ENCODE results near the gene CCL20.

Gene CCL20

GRCh38 chr2:227808936-227809335 is 4.7 kb upstream of the CCL20 start:
- TF ChIP-seq CTCF (conservative IDR thresholded peaks at IDR 0.05), result no peak
- H3K27ac ChIP-seq, result no peak overlapping the region

- no peak overlapping the region for H3K27ac ChIP-seq
- no peak for TF ChIP-seq CTCF (conservative IDR thresholded peaks at IDR 0.05)
Observed at GRCh38 chr2:227812001-227812400, 1.6 kb upstream of the CCL20 start.

GRCh38 chr2:227813229-227813561 is 447 bp upstream of the CCL20 start:
- no peak for TF ChIP-seq CTCF (conservative IDR thresholded peaks at IDR 0.05)
- no peak overlapping the region for H3K27ac ChIP-seq

GRCh38 chr2:227815066-227815465 is 1.4 kb downstream of the CCL20 start:
- H3K27ac ChIP-seq, result no peak overlapping the region
- TF ChIP-seq CTCF (conservative IDR thresholded peaks at IDR 0.05), result no peak

GRCh38 chr2:227816507-227817294 is 3.1 kb downstream of the CCL20 start:
- TF ChIP-seq CTCF (conservative IDR thresholded peaks at IDR 0.05), result no peak
- no peak overlapping the region for H3K27ac ChIP-seq

- H3K27ac ChIP-seq, result no peak overlapping the region
- no peak for TF ChIP-seq CTCF (conservative IDR thresholded peaks at IDR 0.05)
Observed at GRCh38 chr2:227817336-227817735, 3.7 kb downstream of the CCL20 start.

- H3K27ac ChIP-seq, result no peak overlapping the region
- no peak for TF ChIP-seq CTCF (conservative IDR thresholded peaks at IDR 0.05)
Observed at GRCh38 chr2:227817850-227818674, 4.4 kb downstream of the CCL20 start.
